Effector memory CD4-positive, alpha-beta T cell (primary cell): ENCODE measurements around the gene CBLN3.

ENCODE experiments used
- DNase-seq, 3 donors: peaks; one replicate each; pipeline ENCODE4 v3.0.0-alpha.2; 2020
- H3K27ac ChIP-seq: 2 replicates; pipeline ENCODE4 v1.7.0; 2013; ENCODE audit warnings: mild to moderate bottlenecking, low read length, moderate library complexity; ENCODE audit not compliant: insufficient read depth, poor library complexity, severe bottlenecking
- H3K27me3 ChIP-seq: replicated peaks from 2 replicates; pipeline ENCODE4 v1.7.0; 2013; ENCODE audit warnings: mild to moderate bottlenecking, low read length; ENCODE audit not compliant: insufficient read depth, control insufficient read depth, poor library complexity, severe bottlenecking
- H3K36me3 ChIP-seq: 2 replicates; pipeline ENCODE4 v1.7.0; 2013; ENCODE audit warnings: mild to moderate bottlenecking, low read length, moderate library complexity; ENCODE audit not compliant: control insufficient read depth, insufficient read depth
- H3K4me1 ChIP-seq: 2 replicates; pipeline ENCODE4 v1.7.0; 2013; ENCODE audit warnings: low read length, mild to moderate bottlenecking; ENCODE audit not compliant: control insufficient read depth, insufficient read depth, poor library complexity, severe bottlenecking
- H3K4me3 ChIP-seq: 2 replicates; pipeline ENCODE4 v1.7.0; 2013; ENCODE audit warnings: low read length, low read depth, mild to moderate bottlenecking; ENCODE audit not compliant: insufficient read depth, poor library complexity, severe bottlenecking
- H3K9me3 ChIP-seq: 2 replicates; pipeline ENCODE4 v1.7.0; 2013; ENCODE audit warnings: mild to moderate bottlenecking, low read length, moderate library complexity; ENCODE audit not compliant: control insufficient read depth

CBLN3 gene

DNA sequence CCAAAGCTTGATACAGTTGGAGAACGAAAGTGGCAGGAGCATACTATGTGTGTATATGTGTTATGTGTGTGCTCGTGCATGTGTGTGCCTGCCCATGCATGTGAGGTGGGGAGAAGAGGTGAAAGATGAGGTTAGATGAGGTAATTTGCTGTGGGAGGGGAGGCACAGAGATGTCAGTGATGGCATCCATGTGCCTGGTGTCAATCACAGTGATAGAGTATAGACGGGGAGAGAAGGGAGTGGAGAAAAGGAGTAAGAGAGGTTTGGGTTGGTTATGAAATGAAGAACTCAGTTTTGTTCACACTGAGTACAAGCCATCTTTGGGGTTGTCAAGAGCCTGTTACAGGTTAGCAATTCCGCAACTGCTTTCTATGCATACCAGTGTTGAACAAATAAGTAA, 45.3 kb downstream of the CBLN3 start:
- Histone ChIP-seq H3K27me3 (no peaks in the 10 kb centered on the region), H3K36me3 (no peaks in the 10 kb centered on the region), H3K27ac (no peak overlapping the region), H3K9me3 (no peaks in the 10 kb centered on the region), H3K4me3 (no peak overlapping the region), H3K4me1 (no peaks in the 10 kb centered on the region)
- no peak for DNase-seq

DNA sequence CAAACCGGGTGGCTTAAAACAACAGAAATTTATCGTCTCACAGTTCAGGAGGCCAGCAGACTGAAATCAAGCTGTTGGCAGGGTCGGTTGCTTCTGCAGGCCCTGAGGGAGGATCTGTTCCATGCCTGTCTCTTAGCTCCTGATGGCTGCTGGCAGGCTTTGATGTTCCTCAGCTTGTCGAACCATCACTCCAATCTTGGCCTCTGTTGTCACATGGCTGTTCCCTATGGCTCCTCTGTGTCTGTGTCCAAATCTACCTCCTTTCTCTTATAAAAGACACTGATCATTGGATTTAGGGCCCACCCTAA, 47.5 kb downstream of the CBLN3 start:
- Histone ChIP-seq H3K27me3 (no peaks in the 10 kb centered on the region), H3K27ac (no peak overlapping the region), H3K4me1 (no peaks in the 10 kb centered on the region), H3K4me3 (no peak overlapping the region), H3K9me3 (no peaks in the 10 kb centered on the region), H3K36me3 (no peaks in the 10 kb centered on the region)
- no peak for DNase-seq

GRCh38 chr14:24381363-24382063, 48.0 kb downstream of the CBLN3 start:
- Histone ChIP-seq H3K27ac (no peak overlapping the region), H3K27me3 (no peaks in the 10 kb centered on the region), H3K4me3 (no peak overlapping the region), H3K4me1 (no peaks in the 10 kb centered on the region), H3K36me3 (no peaks in the 10 kb centered on the region), H3K9me3 (no peaks in the 10 kb centered on the region)
- no peak for DNase-seq

- H3K4me3 ChIP-seq, result no peak overlapping the region
Measured at GRCh38 chr14:24379907-24380730, 49.3 kb downstream of the CBLN3 start.

GRCh38 chr14:24378981-24379906, 50.2 kb downstream of the CBLN3 start:
- Histone ChIP-seq H3K27ac (no peak overlapping the region), H3K9me3 (no peaks in the 10 kb centered on the region), H3K4me3 (no peak overlapping the region), H3K4me1 (no peaks in the 10 kb centered on the region), H3K36me3 (no peaks in the 10 kb centered on the region), H3K27me3 (no peaks in the 10 kb centered on the region)
- DNase-seq, result no peak

More at GRCh38 chr14:24379907-24380730, 49.3 kb downstream of the CBLN3 start:
- no peaks in the 10 kb centered on the region for H3K4me1 ChIP-seq
- no peak overlapping the region for H3K27ac ChIP-seq
- no peaks in the 10 kb centered on the region for H3K36me3 ChIP-seq
- no peaks in the 10 kb centered on the region for H3K9me3 ChIP-seq
- DNase-seq, result no peak
- H3K27me3 ChIP-seq, result no peaks in the 10 kb centered on the region

GRCh38 chr14:24378327-24378726, 51.1 kb downstream of the CBLN3 start:
- Histone ChIP-seq H3K27me3 (no peaks in the 10 kb centered on the region), H3K36me3 (no peaks in the 10 kb centered on the region), H3K4me3 (no peak overlapping the region), H3K9me3 (no peaks in the 10 kb centered on the region), H3K4me1 (no peaks in the 10 kb centered on the region), H3K27ac (no peak overlapping the region)
- no peak for DNase-seq

- Histone ChIP-seq H3K27ac (no peak overlapping the region), H3K36me3 (no peaks in the 10 kb centered on the region), H3K9me3 (no peaks in the 10 kb centered on the region), H3K4me1 (no peaks in the 10 kb centered on the region), H3K4me3 (no peak overlapping the region), H3K27me3 (no peaks in the 10 kb centered on the region)
- DNase-seq, result no peak
Measured at GRCh38 chr14:24377657-24378056, 51.8 kb downstream of the CBLN3 start.

GRCh38 chr14:24377126-24377525, 52.3 kb downstream of the CBLN3 start:
- no peaks in the 10 kb centered on the region for H3K27me3 ChIP-seq
- no peak overlapping the region for H3K4me3 ChIP-seq
- no peaks in the 10 kb centered on the region for H3K9me3 ChIP-seq
- H3K4me1 ChIP-seq, result no peaks in the 10 kb centered on the region
- H3K27ac ChIP-seq, result no peak overlapping the region
- no peaks in the 10 kb centered on the region for H3K36me3 ChIP-seq
- DNase-seq, result no peak
